Mononuclear cell (primary cell): ENCODE measurements around the gene ABL1. TPM values are rescaled to one million over a fixed set of nuclear protein-coding genes. Genes with fewer than 3 reads are reported as not detected.

Source experiments
- H3K27me3 ChIP-seq: 2 replicates; pipeline ENCODE4 v1.6.0; 2011; ENCODE audit warnings: low read length, control low read depth; ENCODE audit not compliant: insufficient read depth
- H3K4me1 ChIP-seq: 2 replicates; pipeline ENCODE4 v1.5.1; 2011; ENCODE audit warnings: mild to moderate bottlenecking, low read length, control low read depth; ENCODE audit not compliant: insufficient read depth
- H3K4me3 ChIP-seq: 2 replicates; pipeline ENCODE4 v1.5.1; 2011; ENCODE audit warnings: mild to moderate bottlenecking, low read length, moderate library complexity
- H3K9me3 ChIP-seq: 2 replicates; pipeline ENCODE4 v1.5.1; 2011; ENCODE audit warnings: low read depth, mild to moderate bottlenecking, control low read depth, low read length
- total RNA-seq: library from RNA; depleted of rRNA; stranded (reverse); fragments of >200 nt; gene quantifications from one replicate; pipeline ENCODE4 v1.2.3, GENCODE V29; 2012

The ABL1 gene
- total RNA-seq, 1 donor: 14.7 TPM

- Histone ChIP-seq H3K27me3 (no peaks in the 10 kb centered on the region), H3K4me1 (no peaks in the 10 kb centered on the region), H3K9me3 (no peaks in the 10 kb centered on the region), H3K4me3 (no peak overlapping the region)
Measured at GRCh38 chr9:130815242-130815808, 19.7 kb upstream of the ABL1 start.

- no peak overlapping the region for H3K4me3 ChIP-seq
- no peaks in the 10 kb centered on the region for H3K4me1 ChIP-seq
- H3K27me3 ChIP-seq: no peaks in the 10 kb centered on the region
- no peaks in the 10 kb centered on the region for H3K9me3 ChIP-seq
Measured at GRCh38 chr9:130817914-130818313, 17.1 kb upstream of the ABL1 start.

GRCh38 chr9:130820135-130820738, 14.8 kb upstream of the ABL1 start:
- Histone ChIP-seq H3K4me3 (no peak overlapping the region), H3K27me3 (no peaks in the 10 kb centered on the region), H3K9me3 (no peaks in the 10 kb centered on the region), H3K4me1 (no peaks in the 10 kb centered on the region)

- Histone ChIP-seq H3K4me3 (no peak overlapping the region), H3K27me3 (no peaks in the 10 kb centered on the region), H3K4me1 (no peaks in the 10 kb centered on the region), H3K9me3 (peaks cover 2% of the 10 kb centered on the region)
Measured at GRCh38 chr9:130823435-130823834, 11.6 kb upstream of the ABL1 start.

GRCh38 chr9:130824079-130824478, 11.0 kb upstream of the ABL1 start:
- peaks cover 6% of the 10 kb centered on the region for H3K9me3 ChIP-seq
- H3K4me1 ChIP-seq: no peaks in the 10 kb centered on the region
- no peaks in the 10 kb centered on the region for H3K27me3 ChIP-seq
- H3K4me3 ChIP-seq: no peak overlapping the region

- Histone ChIP-seq H3K9me3 (peaks cover 6% of the 10 kb centered on the region), H3K27me3 (no peaks in the 10 kb centered on the region), H3K4me1 (no peaks in the 10 kb centered on the region), H3K4me3 (no peak overlapping the region)
Measured at GRCh38 chr9:130824643-130825350, 10.3 kb upstream of the ABL1 start.

- no peaks in the 10 kb centered on the region for H3K27me3 ChIP-seq
- H3K4me1 ChIP-seq: no peaks in the 10 kb centered on the region
- H3K9me3 ChIP-seq: peaks cover 6% of the 10 kb centered on the region
- no peak overlapping the region for H3K4me3 ChIP-seq
Measured at GRCh38 chr9:130825351-130825651, 9.8 kb upstream of the ABL1 start.

GRCh38 chr9:130825809-130826208, 9.2 kb upstream of the ABL1 start:
- H3K4me3 ChIP-seq: no peak overlapping the region
- no peaks in the 10 kb centered on the region for H3K4me1 ChIP-seq
- no peaks in the 10 kb centered on the region for H3K27me3 ChIP-seq
- peaks cover 6% of the 10 kb centered on the region for H3K9me3 ChIP-seq

GRCh38 chr9:130829762-130830161, 5.3 kb upstream of the ABL1 start:
- Histone ChIP-seq H3K27me3 (no peaks in the 10 kb centered on the region), H3K4me3 (no peak overlapping the region), H3K9me3 (peaks cover 6% of the 10 kb centered on the region), H3K4me1 (peaks cover 11% of the 10 kb centered on the region)

GRCh38 chr9:130830231-130830760, 4.8 kb upstream of the ABL1 start:
- Histone ChIP-seq H3K9me3 (peaks cover 6% of the 10 kb centered on the region), H3K27me3 (no peaks in the 10 kb centered on the region), H3K4me1 (peaks cover 11% of the 10 kb centered on the region), H3K4me3 (no peak overlapping the region)

GRCh38 chr9:130831077-130831476, 4.0 kb upstream of the ABL1 start:
- H3K4me3 ChIP-seq: no peak overlapping the region
- no peaks in the 10 kb centered on the region for H3K27me3 ChIP-seq
- H3K4me1 ChIP-seq: peaks cover 18% of the 10 kb centered on the region
- peaks cover 6% of the 10 kb centered on the region for H3K9me3 ChIP-seq

- Histone ChIP-seq H3K9me3 (peaks cover 6% of the 10 kb centered on the region), H3K4me1 (peaks cover 29% of the 10 kb centered on the region), H3K4me3 (no peak overlapping the region), H3K27me3 (no peaks in the 10 kb centered on the region)
Measured at GRCh38 chr9:130833031-130833990, 1.7 kb upstream of the ABL1 start.

GRCh38 chr9:130835441-130836298, 616 bp downstream of the ABL1 start:
- Histone ChIP-seq H3K27me3 (no peaks in the 10 kb centered on the region), H3K4me3 (peak overlapping the region; percentile 45), H3K9me3 (no peaks in the 10 kb centered on the region), H3K4me1 (peaks cover 35% of the 10 kb centered on the region)

GRCh38 chr9:130837002-130837511, 2.0 kb downstream of the ABL1 start:
- no peak overlapping the region for H3K4me3 ChIP-seq
- no peaks in the 10 kb centered on the region for H3K27me3 ChIP-seq
- peaks cover 35% of the 10 kb centered on the region for H3K4me1 ChIP-seq
- no peaks in the 10 kb centered on the region for H3K9me3 ChIP-seq
